Gastrocnemius medialis (tissue), 4 donors: ENCODE measurements around the gene POLN.

Source experiments
- CTCF ChIP-seq, 5 experiments: fragments of 450-650 bp in 3 of 5; fragments of 200-600 bp in 2 of 5; sonication (generic) in 2 of 5; IDR thresholded peaks in 4 of 5; conservative IDR thresholded peaks in 1 of 5; 1 replicate in 4 of 5; 2 replicates in 1 of 5; pipeline ENCODE4 v1.5.1; 2016 to 2019; ENCODE audit warnings: antibody characterized with exemption in 5 of 5, mild to moderate bottlenecking in 3 of 5, moderate library complexity in 3 of 5
- POLR2A ChIP-seq, 2 donors: fragments of 450-650 bp; IDR thresholded peaks; one replicate each; pipeline ENCODE4 v1.6.1; 2017; ENCODE audit warnings: antibody characterized with exemption in 2 of 2, mild to moderate bottlenecking in 2 of 2, moderate library complexity in 2 of 2

GRCh38 chr4:2080429-2081300, 161.3 kb downstream of the POLN start:
- no peak for TF ChIP-seq CTCF (IDR thresholded peaks at IDR 0.05 in 4 of 5, conservative IDR thresholded peaks at IDR 0.05 in 1 of 5)
- TF ChIP-seq POLR2A (IDR thresholded peaks at IDR 0.05) = no peak
